ENCODE data around the gene PTPRJ. TPM values are rescaled to one million over a fixed set of nuclear protein-coding genes. Genes with fewer than 3 reads are reported as not detected.

PTPRJ gene
- total and polyA plus RNA-seq, 9 of the 15 experiments (the other 6 are each of a cell fraction or from before 2014, with no cell fraction given) = 0.56 to 10.7 (median 4.8) TPM

GRCh38 chr11:47941907-47942558 is 38.3 kb upstream of the PTPRJ start (continued):
- TF ChIP-seq PBX2 (CRISPR knock-in tag; IDR thresholded peaks at IDR 0.05; ENCODE audit: low read depth) (no peak), PBX2 (tag; conservative IDR thresholded peaks at IDR 0.05; ENCODE audit: low read depth) (0 out of 2 replicates have a peak, but pooled peaks have one; percentile 31), RBM14 (IDR thresholded peaks at IDR 0.05; ENCODE audit: borderline replicate concordance, insufficient read depth, low read depth, low read length) (no peak), SMAD1 (IDR thresholded peaks at IDR 0.05; ENCODE audit: low read depth, low read length, partially characterized antibody) (no peak), CEBPB (tag; IDR thresholded peaks at IDR 0.05) (peak; percentile 79), ATF1 (CRISPR knock-in tag; IDR thresholded peaks at IDR 0.05) (no peak), ATF1 (tag; IDR thresholded peaks at IDR 0.05) (no peak), CEBPG (CRISPR knock-in tag; IDR thresholded peaks at IDR 0.05) (no peak), CEBPG (tag; conservative IDR thresholded peaks at IDR 0.05 in 1 of 2, IDR thresholded peaks at IDR 0.05 in 1 of 2) (0 out of 4 replicates have a peak, but pooled peaks of 1 of the 2 experiments have one; percentile 41), CCAR2 (IDR thresholded peaks at IDR 0.05; ENCODE audit: low read depth, low read length) (no peak), DACH1 (IDR thresholded peaks at IDR 0.05; ENCODE audit: partially characterized antibody) (no peak), MEIS2 (IDR thresholded peaks at IDR 0.05; ENCODE audit: partially characterized antibody) (peak; percentile 32), NR2C2 (CRISPR knock-in tag; IDR thresholded peaks at IDR 0.05) (no peak), NR2C2 (tag; IDR thresholded peaks at IDR 0.05) (peak; percentile 44), GTF2B (IDR thresholded peaks at IDR 0.05; ENCODE audit: extremely low read depth, insufficient read length) (no peak), ZBTB8A (IDR thresholded peaks at IDR 0.05; ENCODE audit: partially characterized antibody) (no peak), ZFP36 (IDR thresholded peaks at IDR 0.05; ENCODE audit: low read depth, low read length, partially characterized antibody) (no peak)
- TF ChIP-seq, protein P1, sequence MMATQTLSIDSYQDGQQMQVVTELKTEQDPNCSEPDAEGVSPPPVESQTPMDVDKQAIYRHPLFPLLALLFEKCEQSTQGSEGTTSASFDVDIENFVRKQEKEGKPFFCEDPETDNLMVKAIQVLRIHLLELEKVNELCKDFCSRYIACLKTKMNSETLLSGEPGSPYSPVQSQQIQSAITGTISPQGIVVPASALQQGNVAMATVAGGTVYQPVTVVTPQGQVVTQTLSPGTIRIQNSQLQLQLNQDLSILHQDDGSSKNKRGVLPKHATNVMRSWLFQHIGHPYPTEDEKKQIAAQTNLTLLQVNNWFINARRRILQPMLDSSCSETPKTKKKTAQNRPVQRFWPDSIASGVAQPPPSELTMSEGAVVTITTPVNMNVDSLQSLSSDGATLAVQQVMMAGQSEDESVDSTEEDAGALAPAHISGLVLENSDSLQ (IDR thresholded peaks at IDR 0.05) = peak; percentile 73
- TF ChIP-seq, protein P2, sequence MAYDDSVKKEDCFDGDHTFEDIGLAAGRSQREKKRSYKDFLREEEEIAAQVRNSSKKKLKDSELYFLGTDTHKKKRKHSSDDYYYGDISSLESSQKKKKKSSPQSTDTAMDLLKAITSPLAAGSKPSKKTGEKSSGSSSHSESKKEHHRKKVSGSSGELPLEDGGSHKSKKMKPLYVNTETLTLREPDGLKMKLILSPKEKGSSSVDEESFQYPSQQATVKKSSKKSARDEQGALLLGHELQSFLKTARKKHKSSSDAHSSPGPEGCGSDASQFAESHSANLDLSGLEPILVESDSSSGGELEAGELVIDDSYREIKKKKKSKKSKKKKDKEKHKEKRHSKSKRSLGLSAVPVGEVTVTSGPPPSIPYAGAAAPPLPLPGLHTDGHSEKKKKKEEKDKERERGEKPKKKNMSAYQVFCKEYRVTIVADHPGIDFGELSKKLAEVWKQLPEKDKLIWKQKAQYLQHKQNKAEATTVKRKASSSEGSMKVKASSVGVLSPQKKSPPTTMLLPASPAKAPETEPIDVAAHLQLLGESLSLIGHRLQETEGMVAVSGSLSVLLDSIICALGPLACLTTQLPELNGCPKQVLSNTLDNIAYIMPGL (CRISPR knock-in tag; IDR thresholded peaks at IDR 0.05) = no peak
- TF ChIP-seq, protein P3, sequence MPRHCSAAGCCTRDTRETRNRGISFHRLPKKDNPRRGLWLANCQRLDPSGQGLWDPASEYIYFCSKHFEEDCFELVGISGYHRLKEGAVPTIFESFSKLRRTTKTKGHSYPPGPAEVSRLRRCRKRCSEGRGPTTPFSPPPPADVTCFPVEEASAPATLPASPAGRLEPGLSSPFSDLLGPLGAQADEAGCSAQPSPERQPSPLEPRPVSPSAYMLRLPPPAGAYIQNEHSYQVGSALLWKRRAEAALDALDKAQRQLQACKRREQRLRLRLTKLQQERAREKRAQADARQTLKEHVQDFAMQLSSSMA (CRISPR knock-in tag; IDR thresholded peaks at IDR 0.05) = no peak

All from K562 (cell line).